GM18951 (cell line): ENCODE results near the gene KRTAP1-1.
"Not testable (repeated sequence)": the region's sequence is repeated elsewhere in the genome, so short reads cannot be mapped to it uniquely, and the experiment has no call there.

Source experiments
- POLR2A ChIP-seq: IDR thresholded peaks from 4 replicates; pipeline ENCODE4 v1.6.1; 2011; ENCODE audit warnings: mild to moderate bottlenecking; ENCODE audit not compliant: insufficient read length, insufficient read depth; ENCODE audit errors: extremely low read depth
- in situ Hi-C: fragments of 300-500 bp; cut with MboI; formaldehyde crosslinking; loops from one replicate; pipeline ENCODE4 v1.12.0; 2022; ENCODE audit warnings: low sequenced_read_pairs, mixed read lengths, inconsistent platforms; ENCODE audit not compliant: unreplicated experiment

The KRTAP1-1 gene

GRCh38 chr17:41042953-41043352 lies 1.7 kb upstream of the KRTAP1-1 start:
- in situ Hi-C loops: no loop called here
- no peak for TF ChIP-seq POLR2A

GRCh38 chr17:41037853-41038350 lies 3.3 kb downstream of the KRTAP1-1 start:
- TF ChIP-seq POLR2A: no peak
- in situ Hi-C loops: no loop called here

GRCh38 chr17:41034346-41034935 lies 6.8 kb downstream of the KRTAP1-1 start, which contains the start of gene KRTAP1-3:
TSS of gene KRTAP1-3 (minus strand) at chr17:41034874. CDS start at chr17:41034821, 53 bp downstream.
- in situ Hi-C loops: not testable (repeated sequence)

GRCh38 chr17:41029633-41030245 lies 11.5 kb downstream of the KRTAP1-1 start, which contains the start of gene KRTAP1-4:
TSS of gene KRTAP1-4 (minus strand) at chr17:41030195. CDS start at chr17:41030078, 117 bp downstream.
- TF ChIP-seq POLR2A: no peak
- in situ Hi-C loops: no loop called here

GRCh38 chr17:41026715-41027471 lies 14.4 kb downstream of the KRTAP1-1 start, which contains the start of gene KRTAP1-5:
TSS of gene KRTAP1-5 (minus strand) at chr17:41027208. CDS start at chr17:41027155, 53 bp downstream.
- in situ Hi-C loops: no loop called here
- no peak for TF ChIP-seq POLR2A

- in situ Hi-C loops: no loop called here
- no peak for TF ChIP-seq POLR2A
Measured at GRCh38 chr17:41024697-41025096, 16.6 kb downstream of the KRTAP1-1 start.

GRCh38 chr17:41020336-41020735 lies 20.9 kb downstream of the KRTAP1-1 start:
- in situ Hi-C loops: no loop called here
- no peak for TF ChIP-seq POLR2A

GRCh38 chr17:41019415-41019814 lies 21.8 kb downstream of the KRTAP1-1 start:
- in situ Hi-C loops: no loop called here
- TF ChIP-seq POLR2A: no peak

GRCh38 chr17:41018541-41018940 lies 22.7 kb downstream of the KRTAP1-1 start:
- in situ Hi-C loops: no loop called here

GRCh38 chr17:41016578-41017215 lies 24.6 kb downstream of the KRTAP1-1 start:
- TF ChIP-seq POLR2A: no peak
- in situ Hi-C loops: no loop called here

More at GRCh38 chr17:41018541-41018940, 22.7 kb downstream of the KRTAP1-1 start:
- TF ChIP-seq POLR2A: no peak

GRCh38 chr17:41015454-41015853 lies 25.8 kb downstream of the KRTAP1-1 start:
- no peak for TF ChIP-seq POLR2A
- in situ Hi-C loops: no loop called here

GRCh38 chr17:41013606-41014005 lies 27.6 kb downstream of the KRTAP1-1 start:
- in situ Hi-C loops: no loop called here

GRCh38 chr17:41013181-41013580 lies 28.1 kb downstream of the KRTAP1-1 start:
- TF ChIP-seq POLR2A: no peak
- in situ Hi-C loops: no loop called here

More at GRCh38 chr17:41013606-41014005, 27.6 kb downstream of the KRTAP1-1 start:
- TF ChIP-seq POLR2A: no peak
